NCI-H1105 (cell line): Measurements from ENCODE around the gene GGA3.
"Not testable (repeated sequence)": the region's sequence is repeated elsewhere in the genome, so short reads cannot be mapped to it uniquely, and the experiment has no call there.

Source experiments
- DNase-seq: peaks from one replicate; lab custom pipeline; 2025; lab: John Stamatoyannopoulos, UW

The GGA3 gene

DNA sequence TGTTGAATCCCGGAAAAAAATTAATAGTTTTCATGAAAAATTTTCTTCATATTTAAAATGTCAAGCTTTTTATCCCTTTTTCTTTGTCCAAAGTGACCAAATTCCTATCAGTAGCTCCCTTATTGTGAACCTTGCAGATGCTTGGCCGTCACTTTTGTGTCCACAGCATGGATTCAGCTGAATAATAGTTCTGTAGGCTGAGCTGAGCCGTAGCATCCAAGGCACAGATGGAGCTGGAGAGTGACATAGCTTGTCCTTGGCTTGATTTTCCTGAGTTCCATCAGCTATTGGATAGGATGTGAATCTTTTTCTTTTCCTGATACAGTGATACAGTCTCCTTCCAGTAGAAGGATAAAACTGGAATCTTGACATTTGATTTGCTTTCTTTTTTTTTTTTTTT is 52.3 kb downstream of the GGA3 start:
- DNase-seq, result no peak

DNA sequence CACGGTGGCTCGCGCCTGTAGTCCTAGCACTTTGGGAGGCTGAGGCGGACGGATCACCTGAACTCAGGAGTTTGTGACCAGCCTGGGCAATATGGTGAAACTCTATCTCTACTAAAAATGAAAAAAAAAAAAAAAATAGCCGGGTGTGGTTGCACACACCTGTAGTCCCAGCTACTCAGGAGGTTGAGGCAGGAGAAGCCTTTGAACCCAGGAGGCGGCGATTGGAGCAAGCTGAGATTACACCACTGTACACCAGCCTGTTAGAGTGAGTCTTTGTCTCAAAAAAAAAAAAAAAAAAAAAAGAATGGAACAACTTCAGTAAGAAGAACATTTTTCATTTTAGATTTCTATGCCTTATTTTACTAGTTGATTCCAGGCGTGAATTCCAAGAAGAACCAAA is 53.2 kb downstream of the GGA3 start:
- DNase-seq, result no peak

DNA sequence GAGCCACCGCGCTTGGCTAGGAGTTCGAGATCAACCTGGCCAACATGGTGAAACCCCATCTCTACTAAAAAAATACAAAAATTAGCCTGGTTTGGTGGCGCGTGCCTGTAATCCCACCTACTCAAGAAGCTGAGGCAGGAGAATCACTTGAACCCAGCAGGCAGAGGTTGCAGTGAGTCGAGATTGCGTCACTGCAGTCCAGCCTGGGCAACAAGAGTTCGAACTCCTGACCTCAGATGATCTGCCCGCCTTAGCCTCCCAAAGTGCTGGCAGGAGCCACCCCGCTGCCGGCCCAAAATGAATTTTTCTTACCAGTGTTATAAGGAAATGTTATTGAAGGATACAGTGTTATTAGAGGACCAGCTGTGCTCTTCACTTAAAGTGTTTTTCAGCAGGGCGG is 53.6 kb downstream of the GGA3 start:
- no peak for DNase-seq

DNA sequence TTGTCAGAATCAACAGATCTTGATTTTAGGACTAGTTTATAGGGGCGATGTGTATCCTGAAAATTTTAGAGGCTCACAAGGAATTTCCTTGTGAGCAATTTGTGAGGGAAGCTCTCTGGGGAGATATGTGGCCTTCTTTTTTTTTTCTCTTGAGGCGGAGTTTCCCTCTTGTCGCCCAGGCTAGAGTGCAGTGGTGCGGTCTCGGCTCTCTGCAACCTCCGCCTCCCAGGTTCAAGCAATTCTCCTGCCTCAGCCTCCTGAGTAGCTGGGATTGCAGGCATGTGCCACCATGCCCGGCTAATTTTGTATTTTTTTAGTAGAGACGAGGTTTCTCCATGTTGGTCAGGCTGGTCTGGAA is 54.4 kb downstream of the GGA3 start:
- not testable (repeated sequence) for DNase-seq

DNA sequence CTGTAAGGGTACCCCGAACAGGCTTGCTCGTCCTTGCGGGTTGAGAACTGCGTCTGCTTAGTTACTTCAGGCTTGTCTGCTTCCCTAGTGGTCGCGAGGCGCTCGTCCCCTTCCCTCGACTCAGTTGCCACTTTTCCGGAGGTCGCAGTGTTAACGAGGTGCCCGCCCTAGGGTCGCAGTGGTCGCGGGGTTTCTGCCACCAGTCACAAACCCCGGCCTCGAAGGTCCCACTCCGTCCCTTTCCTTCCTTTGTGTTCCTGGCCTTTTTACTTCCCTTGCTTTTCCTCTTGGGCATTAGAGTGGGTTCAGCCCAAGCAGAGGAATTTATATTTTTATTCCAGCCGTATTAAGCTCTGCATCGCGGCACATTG is 55.6 kb downstream of the GGA3 start:
- no peak for DNase-seq

DNA sequence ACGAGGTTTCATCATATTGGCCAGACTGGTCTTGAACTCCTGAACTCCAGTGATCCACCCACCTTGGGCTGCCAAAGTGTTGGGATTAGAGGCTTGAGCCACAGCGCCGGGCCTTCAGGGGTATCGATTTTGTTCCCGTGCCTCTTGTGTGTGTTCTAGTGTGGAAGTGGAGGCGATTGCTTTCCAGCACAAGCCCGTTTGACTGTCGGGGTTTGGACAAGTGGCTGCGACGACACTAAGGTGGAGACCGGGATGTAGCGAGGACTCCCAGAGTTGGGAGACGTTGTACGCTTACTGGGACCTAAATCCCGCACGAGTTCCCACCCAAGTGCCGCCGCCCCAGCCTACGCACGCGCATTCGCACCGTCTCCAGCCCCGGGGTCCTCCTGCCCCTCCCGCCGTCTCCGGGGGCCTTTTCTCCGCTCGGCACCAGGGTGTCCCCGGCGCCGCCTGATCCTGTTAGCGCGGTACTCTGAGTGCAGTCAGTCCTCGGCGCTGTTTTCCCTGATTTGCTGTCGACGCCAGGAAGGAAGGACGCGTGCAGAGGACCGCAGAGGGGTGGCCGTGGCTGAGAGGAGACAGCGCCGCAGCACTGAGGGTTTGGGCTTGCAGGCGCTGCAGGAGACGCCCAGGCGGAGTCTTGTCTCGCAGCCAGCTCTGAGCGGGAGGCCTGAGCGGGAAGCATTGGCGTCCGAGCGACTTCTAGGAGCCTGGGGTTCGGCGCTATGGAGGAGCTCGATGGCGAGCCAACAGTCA is 56.2 kb downstream of the GGA3 start, which contains the start of gene NUP85:
Gene NUP85, plus strand, starts transcription at position 643 of the 756 bp plus-strand sequence. Its CDS starts 83 bp downstream, at position 726.
- peak; percentile 87 for DNase-seq

DNA sequence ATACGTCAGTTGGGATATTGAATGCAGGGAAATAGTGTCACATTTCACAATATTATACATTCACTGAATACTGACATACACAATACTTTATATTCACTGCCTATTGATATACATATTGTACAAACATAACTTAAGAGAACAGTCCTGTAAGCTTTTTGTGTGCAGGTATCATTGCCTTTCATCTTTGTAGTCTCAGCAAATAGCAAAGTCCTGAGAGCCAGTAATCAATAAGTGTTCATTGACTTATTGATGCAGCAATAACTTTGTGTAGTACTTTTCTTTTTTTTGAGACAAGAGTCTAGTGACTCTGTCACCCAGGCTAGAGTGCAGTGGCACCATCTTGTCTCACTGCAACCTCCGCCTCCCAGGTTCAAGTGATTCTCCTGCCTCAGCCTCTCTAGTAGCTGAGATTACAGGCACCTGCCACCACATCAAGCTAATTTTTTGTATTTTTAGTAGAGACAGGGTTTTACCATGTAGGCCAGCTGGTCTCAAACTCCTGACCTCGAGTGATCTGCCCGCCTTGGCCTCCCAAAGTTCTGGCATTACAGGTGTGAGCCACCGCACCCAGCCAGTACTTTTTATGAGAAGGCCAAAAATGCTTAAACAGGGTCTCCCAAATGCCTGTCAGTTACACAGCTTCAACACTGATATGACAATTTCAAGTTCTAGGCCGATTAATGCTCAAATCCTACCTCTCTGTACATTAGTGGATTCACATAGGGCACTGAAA is 61.4 kb downstream of the GGA3 start:
- DNase-seq, result no peak

DNA sequence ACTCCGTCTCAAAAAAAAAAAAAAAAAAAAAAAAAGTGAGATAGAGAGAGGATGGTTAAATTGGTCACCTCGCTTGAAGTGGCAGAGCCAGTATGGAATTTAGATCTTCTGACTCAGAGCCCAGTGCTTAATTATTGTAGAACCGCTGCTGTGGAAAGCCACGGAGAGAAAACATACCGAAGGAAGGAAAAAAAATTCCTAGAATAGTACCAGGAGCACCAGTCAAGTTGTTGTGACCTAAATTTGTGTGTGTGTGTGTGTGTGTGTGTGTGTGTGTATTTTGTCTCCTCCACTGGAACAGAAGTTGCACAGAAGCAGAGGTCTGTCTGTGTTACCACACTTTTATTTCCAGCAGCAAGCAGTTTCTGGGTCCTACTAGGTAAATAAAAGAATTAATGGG is 66.5 kb downstream of the GGA3 start:
- DNase-seq, result no peak

DNA sequence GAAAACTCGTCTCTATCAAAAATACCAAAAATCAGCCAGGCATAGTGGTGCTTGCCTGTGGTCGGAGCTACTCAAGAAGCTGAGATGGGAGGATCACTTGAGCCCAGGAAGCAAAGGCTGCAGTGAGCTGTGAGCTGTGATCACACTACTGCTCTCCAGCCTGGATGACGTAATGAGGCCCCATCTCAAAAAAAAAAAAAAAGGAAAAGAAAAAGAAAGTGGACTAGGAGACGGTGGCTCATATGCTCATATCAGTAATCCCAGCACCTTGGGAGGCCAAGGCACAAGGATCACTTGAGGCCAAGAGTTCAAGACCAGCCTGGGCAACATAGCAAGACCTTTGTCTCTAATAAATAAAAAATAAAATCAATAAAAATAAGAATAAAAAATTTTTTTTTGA is 69.8 kb downstream of the GGA3 start:
- no peak for DNase-seq

DNA sequence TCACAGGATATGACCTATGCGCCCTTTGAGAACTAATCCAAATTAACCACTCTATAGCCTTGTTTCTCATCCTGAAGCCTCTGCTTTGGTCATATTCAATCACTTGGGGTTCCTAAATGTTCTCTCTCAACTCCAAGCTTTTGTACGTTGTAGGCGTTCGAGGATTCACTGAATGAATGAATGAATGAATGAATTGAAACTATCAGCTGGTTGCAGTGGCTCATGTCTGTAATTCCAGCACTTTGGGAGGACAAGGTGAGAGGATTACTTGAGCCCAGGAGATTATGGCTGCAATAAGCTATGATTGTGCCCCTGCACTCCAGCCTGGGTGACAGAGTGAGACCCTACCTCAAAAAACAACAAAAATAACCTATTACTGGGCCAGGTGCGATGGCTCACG is 72.8 kb downstream of the GGA3 start:
- no peak for DNase-seq
